Stimulated activated CD4-positive, alpha-beta T cell treated with anti-CD3 and anti-CD28 coated beads, TNF-alpha, amount 100 ng/mL, for 48 hours (primary cell): ENCODE results near the gene TBCE.
"Not testable (repeated sequence)": the region's sequence is repeated elsewhere in the genome, so short reads cannot be mapped to it uniquely, and the experiment has no call there.

ENCODE experiments used
- DNase-seq, 3 donors: peaks; one replicate each; pipeline ENCODE4 v3.0.0-alpha.2; 2020; ENCODE audit warnings: low read depth in 3 of 3

TBCE gene

GRCh38 chr1:235351441-235351840, 15.8 kb upstream of the TBCE start:
- DNase-seq = no peak

GRCh38 chr1:235351898-235352297, 15.3 kb upstream of the TBCE start:
- no peak for DNase-seq

GRCh38 chr1:235357485-235358373, 9.5 kb upstream of the TBCE start:
- DNase-seq = no peak

- no peak for DNase-seq
Observed at GRCh38 chr1:235358899-235359298, 8.3 kb upstream of the TBCE start.

GRCh38 chr1:235364189-235364588, 3.0 kb upstream of the TBCE start:
- DNase-seq = not testable (repeated sequence)

GRCh38 chr1:235366286-235366685, 941 bp upstream of the TBCE start:
- DNase-seq = peak in 2 of 3 donors; percentile 30 to 40

- DNase-seq = no peak
Observed at GRCh38 chr1:235368428-235368827, 1.2 kb downstream of the TBCE start.

- no peak for DNase-seq
Observed at GRCh38 chr1:235369802-235370201, 2.6 kb downstream of the TBCE start.

- DNase-seq = no peak
Observed at GRCh38 chr1:235375919-235376605, 8.8 kb downstream of the TBCE start.

- DNase-seq = not testable (repeated sequence)
Observed at GRCh38 chr1:235378134-235378735, 11.0 kb downstream of the TBCE start.

- not testable (repeated sequence) for DNase-seq
Observed at GRCh38 chr1:235381955-235382739, 14.9 kb downstream of the TBCE start.

- not testable (repeated sequence) for DNase-seq
Observed at GRCh38 chr1:235385633-235386032, 18.4 kb downstream of the TBCE start.

GRCh38 chr1:235391874-235392273, 24.6 kb downstream of the TBCE start:
- DNase-seq = no peak

GRCh38 chr1:235397733-235398132, 30.5 kb downstream of the TBCE start:
- DNase-seq = no peak

- DNase-seq = no peak
Observed at GRCh38 chr1:235399661-235400060, 32.4 kb downstream of the TBCE start.

- DNase-seq = no peak
Observed at GRCh38 chr1:235401251-235401650, 34.0 kb downstream of the TBCE start.

- DNase-seq = no peak
Observed at GRCh38 chr1:235402457-235403200, 35.4 kb downstream of the TBCE start.

GRCh38 chr1:235403593-235403992, 36.4 kb downstream of the TBCE start:
- DNase-seq = no peak

GRCh38 chr1:235404190-235404589, 37.0 kb downstream of the TBCE start:
- no peak for DNase-seq

- no peak for DNase-seq
Observed at GRCh38 chr1:235407419-235407818, 40.2 kb downstream of the TBCE start.

- no peak for DNase-seq
Observed at GRCh38 chr1:235408503-235408960, 41.3 kb downstream of the TBCE start.
